A549 treated with Mapracorat at 1 μM for 4 hours (cell line): ENCODE results near the gene SPTSSB. TPM values are rescaled to one million over a fixed set of nuclear protein-coding genes. Genes with fewer than 3 reads are reported as not detected.

Experiments used
- total RNA-seq: library from RNA; stranded (reverse); fragments of 200-300 nt; extraction: Qiagen RNA extraction; gene quantifications from 5 replicates; pipeline ENCODE4 v1.2.3, GENCODE V29; 2022

The SPTSSB gene
- not detected in 5 replicates for total RNA-seq

GRCh38 chr3:161371441-161372320, at the start of gene SPTSSB:
Gene SPTSSB (minus strand): TSS chr3:161371517. CDS start chr3:161346323, 25,194 bp downstream.

Other genes starting within 250 kb of the SPTSSB start
- gene NMD3, start 150.2 kb downstream of the SPTSSB start, total RNA-seq: 45.5 to 57.8 TPM (median 49.0 TPM) in 5 replicates
- not detected in 5 replicates for gene OTOL1, start 125.3 kb upstream of the SPTSSB start, total RNA-seq